GM18517 (cell line): Measurements from ENCODE around the gene PPBP.
"Not testable (repeated sequence)": the region's sequence is repeated elsewhere in the genome, so short reads cannot be mapped to it uniquely, and the experiment has no call there.

Experiments used
- ATAC-seq: cut with Tn5 transposase; IDR thresholded peaks from one replicate; pipeline ENCODE4 v1.9.1; 2021; ENCODE audit warnings: mild to moderate bottlenecking, moderate library complexity; ENCODE audit not compliant: unreplicated experiment

The PPBP gene

DNA sequence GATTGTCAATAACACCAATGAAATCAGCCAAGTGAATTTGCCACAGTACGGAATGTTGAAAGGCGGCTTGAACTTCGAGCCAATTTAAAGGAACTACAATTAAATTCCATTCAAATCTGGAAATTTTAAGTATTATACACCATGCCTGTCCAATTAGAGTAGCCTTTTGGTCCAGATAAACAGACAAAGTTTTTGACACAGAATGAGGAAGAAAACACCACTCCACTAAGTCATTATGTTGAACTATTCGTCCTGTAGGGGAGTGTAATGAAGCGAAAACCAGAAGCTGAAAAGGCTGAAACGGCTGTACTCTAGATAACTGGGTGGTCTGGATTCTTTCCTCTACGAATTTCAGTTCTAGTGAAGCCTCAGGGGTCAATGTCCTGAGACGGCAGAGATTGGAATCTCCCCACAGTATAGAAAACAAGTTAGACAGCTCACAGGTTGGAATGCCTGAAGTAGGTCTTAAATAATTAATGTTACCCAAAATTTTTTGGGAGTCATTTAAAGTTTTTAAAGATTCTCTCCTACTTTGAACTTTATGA, 37.5 kb downstream of the PPBP start:
- not testable (repeated sequence) for ATAC-seq

DNA sequence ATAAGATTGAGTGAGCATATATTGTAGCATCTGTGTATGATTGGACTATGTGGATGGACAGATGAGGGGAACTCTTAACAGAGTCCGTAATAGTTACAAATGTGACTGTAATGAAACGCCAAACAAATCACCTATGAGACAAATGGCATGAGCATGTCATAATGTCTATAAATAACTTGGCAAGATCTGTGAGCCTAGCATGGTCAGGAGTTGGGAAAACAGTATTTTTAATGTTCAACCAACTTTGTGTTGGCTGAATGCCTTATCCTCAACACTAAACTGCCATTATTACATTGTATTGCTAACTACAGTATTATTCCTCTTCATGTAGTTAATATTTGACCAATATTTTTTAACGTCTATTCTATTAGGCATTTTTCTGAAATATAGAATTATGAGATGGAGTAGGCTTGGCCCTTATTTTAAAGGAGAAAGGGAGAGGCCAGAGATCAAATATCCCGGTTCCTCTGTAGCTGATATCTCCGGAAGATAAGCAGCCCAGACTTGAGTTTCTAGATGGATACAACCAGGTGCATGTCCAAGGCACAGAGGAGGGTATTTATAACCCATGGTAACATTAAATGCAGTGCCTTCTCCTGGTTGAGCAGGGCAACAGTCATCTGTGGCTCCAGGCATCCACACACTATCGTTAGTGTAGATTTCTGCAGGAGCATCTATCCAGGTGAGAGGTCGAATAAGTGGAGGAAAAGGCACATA, 38.8 kb downstream of the PPBP start:
- no peak for ATAC-seq

GRCh38 chr4:73948291-73948690, 39.7 kb downstream of the PPBP start:
- no peak for ATAC-seq

GRCh38 chr4:73947239-73947985, 40.6 kb downstream of the PPBP start:
- ATAC-seq, result no peak

GRCh38 chr4:73945674-73946449, 42.1 kb downstream of the PPBP start:
- no peak for ATAC-seq

GRCh38 chr4:73945140-73945539, 42.9 kb downstream of the PPBP start:
- ATAC-seq, result no peak

DNA sequence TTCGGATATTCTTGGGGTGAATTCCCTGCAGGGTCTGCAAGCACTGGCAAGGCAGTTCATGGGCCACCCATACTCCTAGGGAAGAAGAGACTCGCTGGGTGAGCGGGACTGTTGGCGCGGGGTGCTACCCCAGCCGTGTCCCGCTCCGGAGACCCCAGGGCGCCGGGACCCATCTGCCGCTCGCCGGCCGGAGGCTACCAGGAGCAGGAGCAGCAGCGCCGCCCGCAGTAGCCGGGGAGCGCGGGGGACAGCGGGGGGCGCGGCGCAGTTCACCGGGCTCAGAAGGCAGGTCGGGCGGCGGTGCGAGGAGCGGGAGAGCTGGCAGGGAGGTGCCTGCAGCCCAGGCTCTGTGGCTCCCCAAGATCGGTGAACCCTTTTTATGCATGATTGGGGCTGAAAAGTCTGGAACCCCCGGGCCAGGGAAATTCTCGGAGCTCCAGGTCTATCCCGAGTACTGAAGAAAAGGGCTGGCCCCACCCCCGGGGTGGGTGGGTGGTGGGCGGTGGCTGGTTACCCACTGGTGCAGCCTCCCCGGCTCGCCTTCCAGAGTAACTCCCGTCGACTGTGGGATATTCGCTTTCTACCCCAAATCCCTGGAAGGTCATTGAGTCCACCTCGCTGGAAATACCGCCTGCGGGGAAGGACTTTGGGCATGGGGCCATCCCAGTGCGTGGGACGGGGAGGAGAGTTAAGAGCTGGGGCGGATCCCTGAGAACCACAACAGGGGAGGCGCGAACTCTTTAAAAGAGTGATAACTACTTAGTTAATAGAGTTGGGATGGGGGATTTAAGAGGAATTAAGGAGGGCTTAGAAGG, 43.7 kb downstream of the PPBP start:
- no peak for ATAC-seq

DNA sequence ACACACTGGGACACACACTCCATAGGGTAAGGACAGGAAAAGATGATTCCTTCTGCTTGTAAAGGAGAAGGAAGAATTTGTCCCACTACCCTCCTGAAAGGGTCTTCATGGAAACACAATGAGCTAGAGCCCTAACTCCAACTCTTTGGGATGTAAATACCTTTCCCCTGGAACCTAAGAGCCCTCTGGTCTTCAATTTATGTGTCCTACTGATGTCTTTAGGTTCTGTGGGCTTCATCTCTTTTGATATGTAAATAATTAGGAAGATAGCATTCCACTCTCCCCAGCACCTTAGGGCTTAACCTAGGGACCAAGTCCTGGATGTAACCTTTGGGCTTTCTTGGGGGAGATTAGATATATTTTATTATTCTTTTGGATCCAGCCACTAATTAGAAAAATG, 44.4 kb downstream of the PPBP start:
- ATAC-seq, result no peak

GRCh38 chr4:73936969-73937368, 51.0 kb downstream of the PPBP start:
- no peak for ATAC-seq
